ENCODE data around the gene QPRT.

The QPRT gene

DNA sequence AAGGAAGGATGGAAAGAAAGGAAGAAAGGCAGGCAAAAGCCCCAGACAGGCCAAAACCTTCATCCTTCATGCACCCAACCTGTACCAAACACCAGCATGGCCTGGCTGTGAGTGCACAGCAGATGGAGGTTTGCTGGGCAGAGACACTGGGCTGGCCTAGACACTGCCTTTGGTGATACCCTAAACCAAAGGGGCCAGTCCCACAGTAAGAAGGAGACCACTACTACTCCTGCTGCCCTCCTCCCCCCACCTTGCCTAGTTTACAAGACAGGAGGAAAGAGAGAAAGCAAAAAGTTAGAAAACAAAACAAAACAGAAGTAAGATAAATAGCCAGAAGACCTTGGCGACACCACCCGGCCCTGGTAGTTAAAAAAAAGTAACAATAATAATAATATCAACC is 19.1 kb downstream of the QPRT start:
- H3K27me3 ChIP-seq (ENCODE audit: low read depth, low read length), result no peaks in the 10 kb centered on the region
- H3K4me1 ChIP-seq (ENCODE audit: low read length), result peaks cover 33% of the 10 kb centered on the region
- H2AFZ ChIP-seq (ENCODE audit: low read depth, low read length), result no peak overlapping the region
- TF ChIP-seq, protein P1, sequence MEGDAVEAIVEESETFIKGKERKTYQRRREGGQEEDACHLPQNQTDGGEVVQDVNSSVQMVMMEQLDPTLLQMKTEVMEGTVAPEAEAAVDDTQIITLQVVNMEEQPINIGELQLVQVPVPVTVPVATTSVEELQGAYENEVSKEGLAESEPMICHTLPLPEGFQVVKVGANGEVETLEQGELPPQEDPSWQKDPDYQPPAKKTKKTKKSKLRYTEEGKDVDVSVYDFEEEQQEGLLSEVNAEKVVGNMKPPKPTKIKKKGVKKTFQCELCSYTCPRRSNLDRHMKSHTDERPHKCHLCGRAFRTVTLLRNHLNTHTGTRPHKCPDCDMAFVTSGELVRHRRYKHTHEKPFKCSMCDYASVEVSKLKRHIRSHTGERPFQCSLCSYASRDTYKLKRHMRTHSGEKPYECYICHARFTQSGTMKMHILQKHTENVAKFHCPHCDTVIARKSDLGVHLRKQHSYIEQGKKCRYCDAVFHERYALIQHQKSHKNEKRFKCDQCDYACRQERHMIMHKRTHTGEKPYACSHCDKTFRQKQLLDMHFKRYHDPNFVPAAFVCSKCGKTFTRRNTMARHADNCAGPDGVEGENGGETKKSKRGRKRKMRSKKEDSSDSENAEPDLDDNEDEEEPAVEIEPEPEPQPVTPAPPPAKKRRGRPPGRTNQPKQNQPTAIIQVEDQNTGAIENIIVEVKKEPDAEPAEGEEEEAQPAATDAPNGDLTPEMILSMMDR (IDR thresholded peaks at IDR 0.05; ENCODE audit: low read depth, low read length), result no peak
- TF ChIP-seq EZH2phosphoT487 (IDR thresholded peaks at IDR 0.05; ENCODE audit: low read depth), result no peak
- peaks cover 4% of the 10 kb centered on the region for H3K36me3 ChIP-seq (replicated peaks; ENCODE audit: low read depth, low read length)
- H3K79me2 ChIP-seq (ENCODE audit: low read length), result no peaks in the 10 kb centered on the region
- H3K9ac ChIP-seq (ENCODE audit: low read length), result no peak overlapping the region
- no peak overlapping the region for H3K4me2 ChIP-seq (ENCODE audit: low read length)
- no peak overlapping the region for H3K27ac ChIP-seq (ENCODE audit: low read length)
- no peak overlapping the region for H3K4me3 ChIP-seq (ENCODE audit: low read length)
- H3K9me3 ChIP-seq (ENCODE audit: insufficient read depth, low read length), result peaks cover 3% of the 10 kb centered on the region; the same call in 1 of the 2 replicates
- peaks cover 5% of the 10 kb centered on the region; the same call in 1 of the 2 replicates for H4K20me1 ChIP-seq (ENCODE audit: insufficient read depth, low read length)

- Histone ChIP-seq H3K27me3 (ENCODE audit: low read depth, low read length) (no peaks in the 10 kb centered on the region), H3K9me3 (ENCODE audit: insufficient read depth, low read length) (peaks cover 3% of the 10 kb centered on the region; the same call in 1 of the 2 replicates), H3K4me3 (ENCODE audit: low read length) (no peak overlapping the region), H3K27ac (ENCODE audit: low read length) (no peak overlapping the region), H3K4me1 (ENCODE audit: low read length) (peaks cover 32% of the 10 kb centered on the region), H3K9ac (ENCODE audit: low read length) (no peak overlapping the region), H3K79me2 (ENCODE audit: low read length) (no peaks in the 10 kb centered on the region), H3K4me2 (ENCODE audit: low read length) (no peak overlapping the region), H4K20me1 (ENCODE audit: insufficient read depth, low read length) (peaks cover 5% of the 10 kb centered on the region; the same call in 1 of the 2 replicates), H2AFZ (ENCODE audit: low read depth, low read length) (no peak overlapping the region), H3K36me3 (replicated peaks; ENCODE audit: low read depth, low read length) (peaks cover 4% of the 10 kb centered on the region)
- TF ChIP-seq EZH2phosphoT487 (IDR thresholded peaks at IDR 0.05; ENCODE audit: low read depth), result no peak
- TF ChIP-seq, protein P1 (IDR thresholded peaks at IDR 0.05; ENCODE audit: low read depth, low read length), result no peak
Measured at GRCh38 chr16:29698484-29699323, 19.7 kb downstream of the QPRT start.

- H2AFZ ChIP-seq (ENCODE audit: low read depth, low read length), result no peak overlapping the region
- H3K27me3 ChIP-seq (ENCODE audit: low read depth, low read length), result no peaks in the 10 kb centered on the region
- H3K79me2 ChIP-seq (ENCODE audit: low read length), result no peaks in the 10 kb centered on the region
- no peak overlapping the region for H3K4me2 ChIP-seq (ENCODE audit: low read length)
- H3K27ac ChIP-seq (ENCODE audit: low read length), result no peak overlapping the region
- peaks cover 23% of the 10 kb centered on the region for H3K4me1 ChIP-seq (ENCODE audit: low read length)
- peaks cover 4% of the 10 kb centered on the region for H3K36me3 ChIP-seq (replicated peaks; ENCODE audit: low read depth, low read length)
- TF ChIP-seq EZH2phosphoT487 (IDR thresholded peaks at IDR 0.05; ENCODE audit: low read depth), result no peak
- TF ChIP-seq, protein P1 (IDR thresholded peaks at IDR 0.05; ENCODE audit: low read depth, low read length), result no peak
- peaks cover 3% of the 10 kb centered on the region; the same call in 1 of the 2 replicates for H4K20me1 ChIP-seq (ENCODE audit: insufficient read depth, low read length)
- no peak overlapping the region for H3K9ac ChIP-seq (ENCODE audit: low read length)
- H3K9me3 ChIP-seq (ENCODE audit: insufficient read depth, low read length), result peaks cover 3% of the 10 kb centered on the region; the same call in 1 of the 2 replicates
- H3K4me3 ChIP-seq (ENCODE audit: low read length), result no peak overlapping the region
Measured at GRCh38 chr16:29699324-29700219, 20.6 kb downstream of the QPRT start.
